Activated naive CD8-positive, alpha-beta T cell treated with anti-CD3 and anti-CD28 coated beads, Interleukin-2, amount 50 U/mL, for 16 hours (primary cell): ENCODE measurements around the gene CCNL1.
A peak's percentile ranks its signal among the peaks of the same experiment; 100 is the strongest.
"Not testable (repeated sequence)": the region's sequence is repeated elsewhere in the genome, so short reads cannot be mapped to it uniquely, and the experiment has no call there.

Experiments used
- DNase-seq: peaks from one replicate; pipeline ENCODE4 v3.0.0-alpha.2; 2020; ENCODE audit warnings: low read depth, low spot score

The CCNL1 gene

GRCh38 chr3:157159762-157160657 lies at the start of gene CCNL1:
Gene CCNL1, minus strand, starts transcription at chr3:157160147. Its CDS starts 53 bp downstream, at chr3:157160094.
- peak; percentile 92 for DNase-seq

- DNase-seq: no peak
Measured at GRCh38 chr3:157204880-157205279, 44.9 kb upstream of the CCNL1 start.

- DNase-seq: no peak
Measured at GRCh38 chr3:157204431-157204830, 44.5 kb upstream of the CCNL1 start.

GRCh38 chr3:157201648-157202278 lies 41.8 kb upstream of the CCNL1 start:
- DNase-seq: no peak

- DNase-seq: no peak
Measured at GRCh38 chr3:157199841-157200240, 39.9 kb upstream of the CCNL1 start.

- no peak for DNase-seq
Measured at GRCh38 chr3:157195965-157196364, 36.0 kb upstream of the CCNL1 start.

GRCh38 chr3:157191149-157191548 lies 31.2 kb upstream of the CCNL1 start:
- DNase-seq: not testable (repeated sequence)

GRCh38 chr3:157190380-157190872 lies 30.5 kb upstream of the CCNL1 start:
- DNase-seq: no peak

- DNase-seq: no peak
Measured at GRCh38 chr3:157188391-157188790, 28.4 kb upstream of the CCNL1 start.

- DNase-seq: no peak
Measured at GRCh38 chr3:157182879-157183278, 22.9 kb upstream of the CCNL1 start.

GRCh38 chr3:157180262-157180661 lies 20.3 kb upstream of the CCNL1 start:
- no peak for DNase-seq

- no peak for DNase-seq
Measured at GRCh38 chr3:157179365-157179803, 19.4 kb upstream of the CCNL1 start.

- DNase-seq: not testable (repeated sequence)
Measured at GRCh38 chr3:157178503-157179364, 18.8 kb upstream of the CCNL1 start.

GRCh38 chr3:157177801-157178453 lies 18.0 kb upstream of the CCNL1 start:
- DNase-seq: not testable (repeated sequence)

GRCh38 chr3:157176934-157177333 lies 17.0 kb upstream of the CCNL1 start:
- no peak for DNase-seq

GRCh38 chr3:157175691-157176507 lies 16.0 kb upstream of the CCNL1 start:
- no peak for DNase-seq

GRCh38 chr3:157174649-157175498 lies 14.9 kb upstream of the CCNL1 start:
- peak; percentile 94 for DNase-seq

- no peak for DNase-seq
Measured at GRCh38 chr3:157174290-157174648, 14.3 kb upstream of the CCNL1 start.

- DNase-seq: not testable (repeated sequence)
Measured at GRCh38 chr3:157173343-157173742, 13.4 kb upstream of the CCNL1 start.
